Activated CD8-positive, alpha-beta memory T cell treated with anti-CD3 and anti-CD28 coated beads for 48 hours (primary cell): ENCODE data around the gene PIP4K2A.

Source experiments
- DNase-seq, 3 experiments: peaks; one replicate each; pipeline ENCODE4 v3.0.0-alpha.2; 2020; ENCODE audit warnings: low read depth in 2 of 3, low spot score in 2 of 3

Gene PIP4K2A

GRCh38 chr10:22622242-22622806, 92.1 kb downstream of the PIP4K2A start:
- no peak for DNase-seq

GRCh38 chr10:22621726-22622125, 92.7 kb downstream of the PIP4K2A start:
- no peak for DNase-seq

- no peak for DNase-seq
These were observed 93.4 kb downstream of the PIP4K2A start for GRCh38 chr10:22620929-22621328.

GRCh38 chr10:22620140-22620857, 94.1 kb downstream of the PIP4K2A start:
- DNase-seq: no peak

GRCh38 chr10:22619101-22619500, 95.3 kb downstream of the PIP4K2A start:
- no peak for DNase-seq

- no peak for DNase-seq
These were observed 96.1 kb downstream of the PIP4K2A start for GRCh38 chr10:22618078-22618785.

- DNase-seq: no peak
These were observed 96.9 kb downstream of the PIP4K2A start for GRCh38 chr10:22617516-22617915.

GRCh38 chr10:22617051-22617450, 97.3 kb downstream of the PIP4K2A start:
- DNase-seq: no peak

- DNase-seq: no peak
These were observed 98.4 kb downstream of the PIP4K2A start for GRCh38 chr10:22615819-22616499.

GRCh38 chr10:22615101-22615500, 99.3 kb downstream of the PIP4K2A start:
- DNase-seq: no peak

GRCh38 chr10:22613011-22613410, 101.4 kb downstream of the PIP4K2A start:
- DNase-seq: no peak

GRCh38 chr10:22612318-22612717, 102.1 kb downstream of the PIP4K2A start:
- DNase-seq: no peak

GRCh38 chr10:22611425-22612115, 102.8 kb downstream of the PIP4K2A start:
- no peak for DNase-seq

GRCh38 chr10:22610610-22611009, 103.8 kb downstream of the PIP4K2A start:
- DNase-seq: no peak

GRCh38 chr10:22609719-22610465, 104.5 kb downstream of the PIP4K2A start:
- no peak for DNase-seq

- no peak for DNase-seq
These were observed 105.1 kb downstream of the PIP4K2A start for GRCh38 chr10:22609251-22609650.

GRCh38 chr10:22607261-22607660, 107.1 kb downstream of the PIP4K2A start:
- no peak for DNase-seq

GRCh38 chr10:22606164-22606614, 108.2 kb downstream of the PIP4K2A start:
- no peak for DNase-seq

GRCh38 chr10:22605168-22605567, 109.2 kb downstream of the PIP4K2A start:
- no peak for DNase-seq

GRCh38 chr10:22604344-22605126, 109.8 kb downstream of the PIP4K2A start:
- DNase-seq: no peak
